ENCODE measurements around the gene ST8SIA6. TPM values are rescaled to one million over a fixed set of nuclear protein-coding genes. Genes with fewer than 3 reads are reported as not detected.

ST8SIA6 gene
- total and polyA plus RNA-seq, 10 of the 15 experiments (the other 5 are each of a cell fraction or from before 2014, with no cell fraction given) = 0.22 TPM; not detected in 9

- TF ChIP-seq NFYA (IDR thresholded peaks at IDR 0.05; ENCODE audit: borderline replicate concordance, low read depth, low read length) (no peak), MTA3 (IDR thresholded peaks at IDR 0.05; ENCODE audit: borderline replicate concordance, low read length) (no peak), CEBPZ (IDR thresholded peaks at IDR 0.05; ENCODE audit: low read depth, low read length) (no peak)
These were observed 66.4 kb downstream of the ST8SIA6 start (continued) for GRCh38 chr10:17387861-17388503.

GRCh38 chr10:17386616-17387075 lies 67.7 kb downstream of the ST8SIA6 start:
- ChIA-PET SMC1A (ENCODE audit: uncharacterized antibody, unreplicated experiment) (no interaction called here), CTCF (interaction anchor here (1.3 kb wide), 1 partner anchor 11 kb away, joined by 5 read pairs; no protein-coding TSS in a partner anchor), POLR2A (no interaction called here), RAD21 (ENCODE audit: unreplicated experiment) (no interaction called here)
- no peak for FAIRE-seq
- Histone ChIP-seq H3K4me2 (ENCODE audit: control insufficient read depth, insufficient read depth) (no peak overlapping the region), H3K27ac (ENCODE audit: control insufficient read depth, insufficient read depth) (no peak overlapping the region), H3K79me2 (ENCODE audit: control insufficient read depth, insufficient read depth, low read length) (no peaks in the 10 kb centered on the region), H3K4me1 (ENCODE audit: control insufficient read depth, insufficient read depth, low read length) (no peaks in the 10 kb centered on the region), H4K20me1 (ENCODE audit: control insufficient read depth, insufficient read depth) (no peaks in the 10 kb centered on the region), H3K4me3 (no peak overlapping the region), H3K27me3 (replicated peaks in 1 of 2; ENCODE audit: control insufficient read depth in 2 of 2, insufficient read depth in 2 of 2, low read length in 1 of 2) (no peaks in the 10 kb centered on the region), H3K9ac (ENCODE audit: control insufficient read depth, insufficient read depth, low read length) (no peak overlapping the region), H2AFZ (ENCODE audit: control insufficient read depth, low read depth, low read length) (no peak overlapping the region), H3K9me3 (replicated peaks; ENCODE audit: control insufficient read depth, insufficient read depth, low read length) (no peaks in the 10 kb centered on the region), H3K36me3 (ENCODE audit: control insufficient read depth in 2 of 2, insufficient read depth in 2 of 2, low read length in 1 of 2) (no peaks in the 10 kb centered on the region)
- no TSS peak for BruUV-seq (replicated peaks)
- in situ Hi-C loops (cut with MboI) = no loop called here
- intact Hi-C loops (cut with micrococcal nuclease; ENCODE audit: unreplicated experiment) = no loop called here
- no peak for DNase-seq (ENCODE audit: low read depth, low spot score)
- peak; percentile 27; the same call in 1 of the 3 replicates for ATAC-seq
- WGBS (ENCODE audit: insufficient coverage, insufficient replicate concordance, low lambda C conversion rate, missing lambda C conversion rate) = 77% methylated on average over 15 of the region's 15 CpGs
- TF ChIP-seq MTA2 (IDR thresholded peaks at IDR 0.05; ENCODE audit: low read depth) (no peak), FOXM1 (IDR thresholded peaks at IDR 0.05; ENCODE audit: low read depth, low read length) (no peak), IRF5 (IDR thresholded peaks at IDR 0.05; ENCODE audit: borderline replicate concordance) (no peak), REST (IDR thresholded peaks at IDR 0.05; ENCODE audit: low read depth, low read length) (no peak), SMARCA5 (IDR thresholded peaks at IDR 0.05) (no peak), YBX1 (IDR thresholded peaks at IDR 0.05) (no peak), ZBTB4 (CRISPR knock-in tag; IDR thresholded peaks at IDR 0.05) (no peak), TCF7 (IDR thresholded peaks at IDR 0.05; ENCODE audit: borderline replicate concordance) (no peak)

Data from GM12878 (cell line).